Esophagus muscularis mucosa (tissue), 4 donors: Measurements from ENCODE around the gene GRWD1. TPM values are rescaled to one million over a fixed set of nuclear protein-coding genes. Genes with fewer than 3 reads are reported as not detected.

Source experiments
- DNase-seq: peaks from one replicate; pipeline ENCODE4 v3.0.0-alpha.2; 2017; ENCODE audit errors: extremely low spot score
- H3K27ac ChIP-seq, 4 donors: fragments of 200-600 bp; sonication (generic); replicated peaks in 1 of 4; 1 replicate in 3 of 4; 2 replicates in 1 of 4; pipeline ENCODE4 v1.5.1; 2016 to 2019; ENCODE audit warnings: mild to moderate bottlenecking in 1 of 4
- H3K27me3 ChIP-seq, 4 donors: fragments of 200-600 bp; sonication (generic); one replicate each; pipeline versions ENCODE4 v1.5.1 to v1.6.0; 2016 to 2019
- H3K36me3 ChIP-seq, 4 donors: fragments of 200-600 bp; sonication (generic); one replicate each; pipeline ENCODE4 v1.5.1; 2016 to 2019
- H3K4me1 ChIP-seq, 4 donors: fragments of 200-600 bp; sonication (generic); one replicate each; pipeline ENCODE4 v1.5.1; 2016 to 2019
- H3K4me3 ChIP-seq, 4 donors: fragments of 200-600 bp; sonication (generic); 1 replicate in 2 of 4; 2 replicates in 2 of 4; pipeline ENCODE4 v1.5.1; 2016 to 2019; ENCODE audit warnings: mild to moderate bottlenecking in 4 of 4, moderate library complexity in 1 of 4
- H3K9me3 ChIP-seq, 4 donors: fragments of 200-600 bp; sonication (generic); 1 replicate in 3 of 4; 2 replicates in 1 of 4; pipeline ENCODE4 v1.5.1; 2016 to 2019
- CTCF ChIP-seq, 3 experiments: fragments of 200-600 bp in 2 of 3; fragments of 450-650 bp in 1 of 3; sonication (generic) in 2 of 3; IDR thresholded peaks; one replicate each; pipeline ENCODE4 v1.5.1; 2017 to 2019; ENCODE audit warnings: antibody characterized with exemption in 3 of 3, mild to moderate bottlenecking in 2 of 3, moderate library complexity in 1 of 3
- EP300 ChIP-seq: sonication (generic); formaldehyde crosslinking; IDR thresholded peaks from one replicate; pipeline ENCODE4 v1.6.1; 2017; ENCODE audit warnings: antibody characterized with exemption
- POLR2A ChIP-seq: fragments of 450-650 bp; IDR thresholded peaks from one replicate; pipeline ENCODE4 v1.6.1; 2017; ENCODE audit warnings: antibody characterized with exemption, moderate library complexity, mild to moderate bottlenecking, low read depth
- POLR2AphosphoS5 ChIP-seq, 2 donors: sonication (generic); formaldehyde crosslinking; IDR thresholded peaks; one replicate each; pipeline ENCODE4 v1.6.1; 2017; ENCODE audit warnings: antibody characterized with exemption in 2 of 2
- WGBS: methylation state at CpG from one replicate; pipeline ENCODE4 v1.1.5; 2018; 5-methylcytosine and 5-hydroxymethylcytosine counted together
- intact Hi-C: fragments of 100-400 bp; cut with DNase I; formaldehyde crosslinking; loops from one replicate; pipeline ENCODE4 v1.15.1; 2023
- total RNA-seq, 4 donors: library from RNA; depleted of rRNA; stranded (reverse); fragments of >200 nt; gene quantifications; one replicate each; pipeline versions ENCODE4 v1.1.0 to v1.2.1, GENCODE V29; 2016

Gene GRWD1
- total RNA-seq, 4 donors from 2014 or later, result 19.5 to 42.9 (median 31.7) TPM

DNA sequence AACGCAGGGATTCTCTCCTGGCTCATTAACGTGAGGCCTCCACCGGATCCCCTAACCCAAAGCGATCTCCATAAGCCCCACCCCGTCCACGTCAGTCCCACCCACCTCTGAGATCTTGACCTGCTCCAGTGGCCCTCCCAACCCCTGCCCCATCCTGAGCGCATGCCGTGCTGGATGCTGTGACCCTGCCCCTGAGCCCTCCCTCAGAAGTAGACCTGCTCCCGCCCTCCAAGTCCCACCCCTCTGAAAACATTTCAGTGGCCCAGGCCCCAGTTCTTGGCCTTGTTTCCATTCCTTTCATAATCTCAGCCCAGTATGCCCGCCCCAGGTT lies 46.0 kb downstream of the GRWD1 start:
- Histone ChIP-seq H3K36me3 (no peaks in the 10 kb centered on the region), H3K4me3 (no peak overlapping the region), H3K4me1 (peaks cover 32 to 69% (median 61%) of the 10 kb centered on the region in 4 donors), H3K27me3 (peaks cover 0 to 18% (median 4%) of the 10 kb centered on the region in 4 donors), H3K9me3 (no peaks in the 10 kb centered on the region), H3K27ac (peak overlapping the region in 2 of 4 donors; percentile 32 to 72)
- TF ChIP-seq EP300 (no peak), CTCF (IDR thresholded peaks at IDR 0.05) (no peak), POLR2AphosphoS5 (IDR thresholded peaks at IDR 0.05) (no peak), POLR2A (no peak)
- WGBS, result 33% methylated on average over 10 of the region's 10 CpGs
- no peak for DNase-seq
- intact Hi-C loops, result no loop called here

GRCh38 chr19:48492925-48493717 lies 47.3 kb downstream of the GRWD1 start:
- Histone ChIP-seq H3K36me3 (no peaks in the 10 kb centered on the region), H3K4me1 (peaks cover 27 to 70% (median 58%) of the 10 kb centered on the region in 4 donors), H3K9me3 (no peaks in the 10 kb centered on the region), H3K27me3 (peaks cover 0 to 32% (median 11%) of the 10 kb centered on the region in 4 donors), H3K4me3 (peak overlapping the region; percentile 56 to 79 (median 60)), H3K27ac (peak overlapping the region; percentile 72 to 84 (median 78))
- intact Hi-C loops, result no loop called here
- DNase-seq, result peak; percentile 99
- peak; percentile 41 for TF ChIP-seq POLR2A
- TF ChIP-seq EP300, result no peak
- TF ChIP-seq CTCF (IDR thresholded peaks at IDR 0.05), result no peak
- peak; percentile 84 to 95 for TF ChIP-seq POLR2AphosphoS5 (IDR thresholded peaks at IDR 0.05)
- 4% methylated on average over 32 of the region's 47 CpGs for WGBS

DNA sequence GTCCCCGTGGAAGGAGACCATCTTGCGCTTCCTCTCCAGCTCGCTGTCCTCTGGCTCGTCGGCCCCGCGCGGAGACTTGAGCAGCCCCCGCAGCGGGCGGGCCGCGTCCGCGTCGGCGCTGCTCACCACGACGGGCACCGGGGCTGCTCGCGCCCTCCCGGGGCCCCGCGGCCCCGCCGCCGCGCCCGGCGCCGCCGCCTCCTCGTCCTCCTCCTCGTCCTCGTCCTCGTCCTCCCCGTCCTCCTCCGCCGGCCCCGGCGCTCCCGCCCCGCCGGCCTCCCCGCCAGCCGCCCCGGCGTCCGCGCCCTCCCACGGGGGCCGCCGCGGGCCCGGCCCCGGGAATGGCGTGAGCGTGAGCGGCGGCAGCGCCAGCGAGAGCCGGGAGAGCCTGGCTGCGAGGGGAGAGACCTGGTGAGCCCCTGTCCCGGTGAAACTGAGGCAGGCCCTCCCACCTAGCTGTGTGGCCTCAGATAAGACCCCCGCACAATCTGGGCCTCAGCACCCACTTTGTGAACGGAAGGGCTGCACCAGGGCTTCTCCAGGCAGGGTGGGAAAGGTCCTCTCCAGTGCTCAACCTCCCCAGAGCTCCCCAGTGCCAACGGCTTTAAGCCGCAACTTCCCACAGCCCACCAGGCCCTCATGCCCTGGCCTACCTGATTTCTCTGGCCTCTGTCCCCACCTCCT lies 48.1 kb downstream of the GRWD1 start:
- intact Hi-C loops, result no loop called here
- peak overlapping the region; percentile 56 to 79 (median 60) for H3K4me3 ChIP-seq
- peaks cover 0 to 39% (median 18%) of the 10 kb centered on the region in 4 donors for H3K27me3 ChIP-seq
- H3K36me3 ChIP-seq, result no peaks in the 10 kb centered on the region
- peaks cover 22 to 69% (median 61%) of the 10 kb centered on the region in 4 donors for H3K4me1 ChIP-seq
- no peaks in the 10 kb centered on the region for H3K9me3 ChIP-seq
- H3K27ac ChIP-seq, result peak overlapping the region; percentile 72 to 84 (median 78)
- DNase-seq, result no peak
- TF ChIP-seq EP300, result no peak
- no peak for TF ChIP-seq POLR2AphosphoS5 (IDR thresholded peaks at IDR 0.05)
- TF ChIP-seq CTCF (IDR thresholded peaks at IDR 0.05), result no peak
- TF ChIP-seq POLR2A, result no peak
- 4% methylated on average over 42 of the region's 70 CpGs for WGBS

GRCh38 chr19:48495396-48495795 lies 49.6 kb downstream of the GRWD1 start:
- H3K4me1 ChIP-seq, result peaks cover 22 to 66% (median 62%) of the 10 kb centered on the region in 4 donors
- 66% methylated on average over 6 of the region's 6 CpGs for WGBS
- TF ChIP-seq CTCF (IDR thresholded peaks at IDR 0.05) (no peak), POLR2A (no peak), EP300 (no peak), POLR2AphosphoS5 (IDR thresholded peaks at IDR 0.05) (no peak)
- no peak overlapping the region for H3K4me3 ChIP-seq
- H3K9me3 ChIP-seq, result no peaks in the 10 kb centered on the region
- no peaks in the 10 kb centered on the region for H3K36me3 ChIP-seq
- H3K27ac ChIP-seq, result no peak overlapping the region
- DNase-seq, result no peak
- intact Hi-C loops, result no loop called here
- H3K27me3 ChIP-seq, result peaks cover 0 to 55% (median 33%) of the 10 kb centered on the region in 4 donors
